C4-2B (cell line): Measurements from ENCODE around the gene DUOX1.
"Not testable (repeated sequence)": the region's sequence is repeated elsewhere in the genome, so short reads cannot be mapped to it uniquely, and the experiment has no call there.

Experiments used
- H3K27ac ChIP-seq: fragments of 450-650 bp; 2 replicates; pipeline ENCODE4 v1.5.1; 2017
- CTCF ChIP-seq: fragments of 450-650 bp; conservative IDR thresholded peaks from 2 replicates; pipeline ENCODE4 v1.5.1; 2017; ENCODE audit warnings: mild to moderate bottlenecking
- ZFX ChIP-seq: fragments of 450-650 bp; IDR thresholded peaks from 2 replicates; pipeline ENCODE4 v1.6.1; 2017

Gene DUOX1

GRCh38 chr15:45099549-45100165 is 30.1 kb upstream of the DUOX1 start:
- H3K27ac ChIP-seq = no peak overlapping the region

GRCh38 chr15:45100884-45101625 is 28.7 kb upstream of the DUOX1 start:
- no peak overlapping the region for H3K27ac ChIP-seq
- no peak for TF ChIP-seq CTCF
- TF ChIP-seq ZFX = no peak

More at GRCh38 chr15:45099549-45100165, 30.1 kb upstream of the DUOX1 start:
- TF ChIP-seq CTCF = no peak
- no peak for TF ChIP-seq ZFX

- no peak for TF ChIP-seq ZFX
- TF ChIP-seq CTCF = no peak
- no peak overlapping the region for H3K27ac ChIP-seq
These were observed 28.0 kb upstream of the DUOX1 start for GRCh38 chr15:45101749-45102148.

- TF ChIP-seq CTCF (no peak), ZFX (no peak)
- no peak overlapping the region for H3K27ac ChIP-seq
These were observed 27.6 kb upstream of the DUOX1 start for GRCh38 chr15:45102226-45102625.

- not testable (repeated sequence) for H3K27ac ChIP-seq
These were observed 25.6 kb upstream of the DUOX1 start for GRCh38 chr15:45104170-45104569.

- no peak for TF ChIP-seq CTCF
- no peak for TF ChIP-seq ZFX
- no peak overlapping the region for H3K27ac ChIP-seq
These were observed 24.2 kb upstream of the DUOX1 start for GRCh38 chr15:45105586-45105985.

- H3K27ac ChIP-seq = no peak overlapping the region
- no peak for TF ChIP-seq ZFX
- no peak for TF ChIP-seq CTCF
These were observed 23.6 kb upstream of the DUOX1 start for GRCh38 chr15:45106002-45106790.
